ENCODE data around the gene ITGA8.
"Not testable (repeated sequence)": the region's sequence is repeated elsewhere in the genome, so short reads cannot be mapped to it uniquely, and the experiment has no call there.

The ITGA8 gene

DNA sequence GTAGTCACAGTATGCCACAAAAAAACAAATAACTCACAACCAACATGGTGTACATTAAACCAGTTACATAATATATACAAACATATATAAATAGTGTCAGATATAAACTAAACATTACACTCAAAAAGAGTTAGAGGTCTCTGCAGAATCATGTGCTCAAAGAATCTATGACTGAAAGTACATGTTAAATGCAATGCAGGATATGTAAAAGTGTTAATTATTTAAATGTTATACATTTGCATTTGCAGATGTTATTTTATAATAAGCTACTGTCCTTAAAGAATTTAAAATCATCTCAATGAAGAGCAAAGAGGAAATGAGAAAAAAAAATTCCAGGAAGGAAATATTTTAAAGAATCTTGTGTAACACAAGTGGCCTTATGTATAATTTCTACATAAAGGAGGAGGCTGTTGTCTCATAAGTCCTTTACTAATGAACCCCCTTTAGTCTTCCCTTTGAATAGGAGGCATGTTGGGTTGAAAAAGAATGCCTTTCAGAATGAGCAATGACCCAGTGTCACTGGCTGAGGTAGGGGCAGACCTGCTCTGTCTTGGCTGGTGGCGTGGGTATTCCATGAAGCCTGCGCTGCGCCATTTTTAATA, 148.9 kb downstream of the ITGA8 start:
- in situ Hi-C loops (cut with MboI; ENCODE audit: low pct_unique_long_range_greater_than_20kb, low sequenced_read_pairs, unreplicated experiment): no loop called here
- no peak for DNase-seq (ENCODE audit: low spot score)
- no peak for TF ChIP-seq CTCF (IDR thresholded peaks at IDR 0.05; ENCODE audit: extremely low read depth, insufficient read depth, missing control alignments)

DNA sequence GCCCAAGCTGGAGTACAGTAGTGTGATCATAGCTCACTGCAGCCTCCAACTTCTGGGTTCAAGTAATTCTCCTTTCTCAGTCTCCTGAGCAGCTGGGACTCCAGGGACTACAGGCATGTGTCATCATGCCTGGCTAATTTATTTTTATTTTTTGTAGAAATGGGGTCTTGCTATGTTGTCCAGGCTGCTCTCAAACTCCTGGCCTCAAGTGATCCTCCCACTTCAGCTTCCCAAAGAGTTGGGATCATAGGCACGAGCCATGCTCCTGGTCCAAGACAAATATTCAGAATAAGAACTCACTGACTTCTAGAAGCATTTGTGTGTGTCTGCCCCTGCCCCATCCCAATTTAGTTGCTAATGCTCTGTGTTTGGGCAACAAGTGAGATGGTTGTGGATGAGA, 151.8 kb downstream of the ITGA8 start:
- no peak for TF ChIP-seq CTCF (IDR thresholded peaks at IDR 0.05; ENCODE audit: extremely low read depth, insufficient read depth, missing control alignments)
- in situ Hi-C loops (cut with MboI; ENCODE audit: low pct_unique_long_range_greater_than_20kb, low sequenced_read_pairs, unreplicated experiment): no loop called here
- DNase-seq (ENCODE audit: low spot score): no peak

GRCh38 chr10:15563246-15563645, 156.5 kb downstream of the ITGA8 start:
- in situ Hi-C loops (cut with MboI; ENCODE audit: low pct_unique_long_range_greater_than_20kb, low sequenced_read_pairs, unreplicated experiment): no loop called here
- no peak for TF ChIP-seq CTCF (IDR thresholded peaks at IDR 0.05; ENCODE audit: extremely low read depth, insufficient read depth, missing control alignments)
- no peak for DNase-seq (ENCODE audit: low spot score)

DNA sequence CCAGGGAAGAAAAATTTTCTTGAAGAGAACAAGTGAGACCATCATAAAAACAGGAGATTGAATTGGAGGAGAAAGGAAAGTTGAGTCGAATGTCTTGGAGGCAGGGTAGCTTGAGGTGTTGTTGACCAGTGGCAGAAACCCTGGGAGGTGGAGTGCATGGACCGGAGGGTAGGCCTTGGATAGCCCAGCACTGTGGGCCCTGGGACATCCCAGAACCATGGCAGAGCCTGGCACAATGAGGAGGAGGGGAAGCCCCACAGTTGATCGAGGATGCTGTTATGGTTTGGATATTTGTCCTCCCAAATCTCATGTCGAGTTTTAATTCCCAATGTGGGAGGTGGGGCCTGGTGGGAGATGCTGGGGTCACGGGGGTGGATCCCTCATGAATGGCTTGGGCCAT, 157.1 kb downstream of the ITGA8 start:
- TF ChIP-seq CTCF (IDR thresholded peaks at IDR 0.05; ENCODE audit: extremely low read depth, insufficient read depth, missing control alignments): no peak
- in situ Hi-C loops (cut with MboI; ENCODE audit: low pct_unique_long_range_greater_than_20kb, low sequenced_read_pairs, unreplicated experiment): no loop called here
- DNase-seq (ENCODE audit: low spot score): no peak

GRCh38 chr10:15562116-15562515, 157.6 kb downstream of the ITGA8 start:
- DNase-seq (ENCODE audit: low spot score): no peak
- in situ Hi-C loops (cut with MboI; ENCODE audit: low pct_unique_long_range_greater_than_20kb, low sequenced_read_pairs, unreplicated experiment): no loop called here
- no peak for TF ChIP-seq CTCF (IDR thresholded peaks at IDR 0.05; ENCODE audit: extremely low read depth, insufficient read depth, missing control alignments)

DNA sequence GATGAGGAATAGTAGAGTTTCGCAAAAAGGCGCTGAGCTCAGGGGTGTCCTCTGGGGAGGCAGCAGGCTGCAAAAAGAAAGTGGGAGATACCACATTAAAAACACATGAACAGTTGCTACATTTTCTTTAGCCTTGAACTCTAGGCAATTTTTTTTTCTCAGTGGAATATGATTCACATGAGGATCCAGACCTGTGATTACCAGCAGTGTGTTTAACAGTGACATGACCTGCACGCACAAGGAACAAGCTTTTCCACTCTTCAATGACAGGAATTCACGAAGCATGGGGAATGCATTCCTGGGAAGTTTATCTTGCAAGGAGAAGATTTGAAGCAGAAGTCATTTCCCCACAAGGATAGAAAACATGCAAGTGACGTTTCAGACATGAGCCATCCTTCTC, 161.6 kb downstream of the ITGA8 start:
- in situ Hi-C loops (cut with MboI; ENCODE audit: low pct_unique_long_range_greater_than_20kb, low sequenced_read_pairs, unreplicated experiment): no loop called here
- DNase-seq (ENCODE audit: low spot score): no peak
- no peak for TF ChIP-seq CTCF (IDR thresholded peaks at IDR 0.05; ENCODE audit: extremely low read depth, insufficient read depth, missing control alignments)

DNA sequence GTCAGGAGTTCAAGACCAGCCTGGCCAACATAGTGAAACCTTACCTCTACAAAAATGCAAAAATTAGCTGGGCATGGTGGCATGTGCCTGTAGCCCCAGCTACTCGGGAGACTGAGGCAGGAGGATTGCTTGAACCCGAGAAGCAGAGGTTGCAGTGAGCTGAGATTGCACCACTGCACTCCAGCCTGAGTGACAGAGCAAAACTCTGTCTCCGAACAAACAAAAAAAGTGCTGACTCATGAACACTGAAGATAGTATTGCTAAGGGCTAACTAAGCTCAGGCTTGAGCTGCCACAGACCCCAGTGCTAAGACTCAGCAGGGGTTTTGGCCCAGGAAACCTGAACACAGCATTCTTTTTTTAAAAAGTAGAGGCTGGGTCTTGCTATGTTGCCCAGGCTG, 162.6 kb downstream of the ITGA8 start:
- in situ Hi-C loops (cut with MboI; ENCODE audit: low pct_unique_long_range_greater_than_20kb, low sequenced_read_pairs, unreplicated experiment); DNase-seq (ENCODE audit: low spot score): not testable (repeated sequence)

All from GM13977 (cell line).